GM12878 (cell line): ENCODE results near the gene VSTM2L. TPM values are rescaled to one million over a fixed set of nuclear protein-coding genes. Genes with fewer than 3 reads are reported as not detected.

Experiments
- IKZF2 ChIP-seq, 2 experiments: fragments of 450-650 bp; IDR thresholded peaks; 2 replicates each; pipeline ENCODE4 v1.6.1; 2017; ENCODE audit warnings: mild to moderate bottlenecking in 2 of 2, moderate library complexity in 2 of 2
- SP1 ChIP-seq: IDR thresholded peaks from one replicate; pipeline ENCODE4 v1.6.1; 2011; ENCODE audit warnings: low read depth, low read length
- YY1 ChIP-seq: IDR thresholded peaks from 2 replicates; pipeline ENCODE4 v1.6.1; 2011; ENCODE audit warnings: low read depth, mild to moderate bottlenecking, low read length
- polyA plus RNA-seq, 11 experiments: library from polyadenylated mRNA; depleted of rRNA in 4 of 11; unstranded in 6 of 11; stranded (reverse) in 5 of 11; fragments of >200 nt; fragmentation: Nextera tagmentation in 4 of 11; fragmentation: Illumina TruSeq in 1 of 11; extraction: Ambion mirVana in 4 of 11; extraction: Trizol in 1 of 11; gene quantifications; 1 replicate in 1 of 11; 2 replicates in 10 of 11; pipeline versions ENCODE4 v1.2.1 to v1.2.3, GENCODE V29; 2011 to 2016; ENCODE audit warnings: inconsistent platforms in 2 of 11, missing spikeins in 2 of 11, low read depth in 1 of 11
- total RNA-seq, 4 experiments: library from RNA; depleted of rRNA in 3 of 4; stranded (reverse); fragments of >200 nt in 3 of 4; fragmentation: Illumina TruSeq in 1 of 4; extraction: Trizol in 1 of 4; gene quantifications; 2 replicates each; pipeline versions ENCODE4 v1.2.1 to v1.2.3, GENCODE V29; 2013 to 2021
- TF ChIP-seq, protein P1 (sequence below): fragments of 450-650 bp; formaldehyde crosslinking; IDR thresholded peaks from 2 replicates; pipeline ENCODE4 v1.4.0; 2020; ENCODE audit warnings: mild to moderate bottlenecking, moderate library complexity
- TF ChIP-seq, protein P2 (sequence below): IDR thresholded peaks from 2 replicates; pipeline ENCODE4 v1.6.1; 2011; ENCODE audit warnings: borderline replicate concordance, low read depth, mild to moderate bottlenecking, moderate library complexity, mixed read lengths, low read length; ENCODE audit not compliant: insufficient read depth; ENCODE audit errors: extremely low read length
- TF ChIP-seq, protein P3 (sequence below): IDR thresholded peaks from 2 replicates; pipeline ENCODE4 v1.6.1; 2011; ENCODE audit warnings: low read depth, low read length, improper control_type of control experiment, borderline replicate concordance
- TF ChIP-seq, protein P4 (sequence below): fragments of 450-650 bp; formaldehyde crosslinking; IDR thresholded peaks from 2 replicates; pipeline ENCODE4 v1.5.0; 2022; ENCODE audit warnings: mild to moderate bottlenecking, missing genetic modification characterization

Gene VSTM2L
- total and polyA plus RNA-seq, 10 of the 15 experiments (the other 5 are each of a cell fraction or from before 2014, with no cell fraction given), result 0.05 to 1.5 (median 0.63) TPM; not detected in 2

DNA sequence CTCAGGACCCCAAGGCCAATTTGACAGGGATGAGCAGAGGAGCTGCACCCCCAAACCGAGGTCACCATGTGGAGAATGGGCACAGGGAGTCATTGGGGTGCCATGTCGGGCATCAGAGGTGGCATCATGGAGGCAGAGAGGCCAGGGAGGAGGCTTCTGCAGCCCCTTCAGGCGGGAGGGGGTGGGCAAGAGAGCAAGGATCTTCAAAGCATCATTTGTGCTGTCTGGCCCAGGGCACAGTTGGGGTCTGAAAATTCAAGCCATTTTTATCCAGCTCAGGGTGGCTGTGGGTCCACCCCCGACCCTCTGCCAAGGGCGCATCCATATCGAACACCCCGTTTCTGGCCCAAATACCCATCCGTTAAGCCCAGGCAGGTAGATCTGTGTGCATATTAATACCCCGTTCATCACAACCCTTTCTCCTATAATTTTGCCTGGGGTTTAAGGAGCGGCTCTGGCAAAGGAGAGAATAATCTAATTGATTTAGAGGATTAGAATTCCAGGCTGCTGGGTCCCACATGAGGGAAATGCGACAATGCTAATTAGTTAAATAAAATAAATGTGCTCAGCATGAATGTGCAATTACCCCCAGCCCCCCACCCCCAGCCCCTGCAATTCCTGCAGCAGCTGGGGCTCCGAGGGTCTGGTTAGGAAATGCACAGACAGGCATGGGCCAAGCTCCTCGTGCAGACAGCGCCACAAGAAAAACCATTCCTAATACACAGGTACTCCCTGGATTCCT, 31.9 kb downstream of the VSTM2L start (continued):
- TF ChIP-seq, protein P1, sequence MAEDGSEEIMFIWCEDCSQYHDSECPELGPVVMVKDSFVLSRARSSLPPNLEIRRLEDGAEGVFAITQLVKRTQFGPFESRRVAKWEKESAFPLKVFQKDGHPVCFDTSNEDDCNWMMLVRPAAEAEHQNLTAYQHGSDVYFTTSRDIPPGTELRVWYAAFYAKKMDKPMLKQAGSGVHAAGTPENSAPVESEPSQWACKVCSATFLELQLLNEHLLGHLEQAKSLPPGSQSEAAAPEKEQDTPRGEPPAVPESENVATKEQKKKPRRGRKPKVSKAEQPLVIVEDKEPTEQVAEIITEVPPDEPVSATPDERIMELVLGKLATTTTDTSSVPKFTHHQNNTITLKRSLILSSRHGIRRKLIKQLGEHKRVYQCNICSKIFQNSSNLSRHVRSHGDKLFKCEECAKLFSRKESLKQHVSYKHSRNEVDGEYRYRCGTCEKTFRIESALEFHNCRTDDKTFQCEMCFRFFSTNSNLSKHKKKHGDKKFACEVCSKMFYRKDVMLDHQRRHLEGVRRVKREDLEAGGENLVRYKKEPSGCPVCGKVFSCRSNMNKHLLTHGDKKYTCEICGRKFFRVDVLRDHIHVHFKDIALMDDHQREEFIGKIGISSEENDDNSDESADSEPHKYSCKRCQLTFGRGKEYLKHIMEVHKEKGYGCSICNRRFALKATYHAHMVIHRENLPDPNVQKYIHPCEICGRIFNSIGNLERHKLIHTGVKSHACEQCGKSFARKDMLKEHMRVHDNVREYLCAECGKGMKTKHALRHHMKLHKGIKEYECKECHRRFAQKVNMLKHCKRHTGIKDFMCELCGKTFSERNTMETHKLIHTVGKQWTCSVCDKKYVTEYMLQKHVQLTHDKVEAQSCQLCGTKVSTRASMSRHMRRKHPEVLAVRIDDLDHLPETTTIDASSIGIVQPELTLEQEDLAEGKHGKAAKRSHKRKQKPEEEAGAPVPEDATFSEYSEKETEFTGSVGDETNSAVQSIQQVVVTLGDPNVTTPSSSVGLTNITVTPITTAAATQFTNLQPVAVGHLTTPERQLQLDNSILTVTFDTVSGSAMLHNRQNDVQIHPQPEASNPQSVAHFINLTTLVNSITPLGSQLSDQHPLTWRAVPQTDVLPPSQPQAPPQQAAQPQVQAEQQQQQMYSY (CRISPR knock-in tag), result no peak
- no peak for TF ChIP-seq SP1
- TF ChIP-seq, protein P2, sequence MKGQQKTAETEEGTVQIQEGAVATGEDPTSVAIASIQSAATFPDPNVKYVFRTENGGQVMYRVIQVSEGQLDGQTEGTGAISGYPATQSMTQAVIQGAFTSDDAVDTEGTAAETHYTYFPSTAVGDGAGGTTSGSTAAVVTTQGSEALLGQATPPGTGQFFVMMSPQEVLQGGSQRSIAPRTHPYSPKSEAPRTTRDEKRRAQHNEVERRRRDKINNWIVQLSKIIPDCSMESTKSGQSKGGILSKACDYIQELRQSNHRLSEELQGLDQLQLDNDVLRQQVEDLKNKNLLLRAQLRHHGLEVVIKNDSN, result no peak
- TF ChIP-seq YY1, result no peak
- TF ChIP-seq IKZF2 (IDR thresholded peaks at IDR 0.05), result no peak
- TF ChIP-seq, protein P3, sequence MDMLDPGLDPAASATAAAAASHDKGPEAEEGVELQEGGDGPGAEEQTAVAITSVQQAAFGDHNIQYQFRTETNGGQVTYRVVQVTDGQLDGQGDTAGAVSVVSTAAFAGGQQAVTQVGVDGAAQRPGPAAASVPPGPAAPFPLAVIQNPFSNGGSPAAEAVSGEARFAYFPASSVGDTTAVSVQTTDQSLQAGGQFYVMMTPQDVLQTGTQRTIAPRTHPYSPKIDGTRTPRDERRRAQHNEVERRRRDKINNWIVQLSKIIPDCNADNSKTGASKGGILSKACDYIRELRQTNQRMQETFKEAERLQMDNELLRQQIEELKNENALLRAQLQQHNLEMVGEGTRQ, result no peak
- TF ChIP-seq, protein P4, sequence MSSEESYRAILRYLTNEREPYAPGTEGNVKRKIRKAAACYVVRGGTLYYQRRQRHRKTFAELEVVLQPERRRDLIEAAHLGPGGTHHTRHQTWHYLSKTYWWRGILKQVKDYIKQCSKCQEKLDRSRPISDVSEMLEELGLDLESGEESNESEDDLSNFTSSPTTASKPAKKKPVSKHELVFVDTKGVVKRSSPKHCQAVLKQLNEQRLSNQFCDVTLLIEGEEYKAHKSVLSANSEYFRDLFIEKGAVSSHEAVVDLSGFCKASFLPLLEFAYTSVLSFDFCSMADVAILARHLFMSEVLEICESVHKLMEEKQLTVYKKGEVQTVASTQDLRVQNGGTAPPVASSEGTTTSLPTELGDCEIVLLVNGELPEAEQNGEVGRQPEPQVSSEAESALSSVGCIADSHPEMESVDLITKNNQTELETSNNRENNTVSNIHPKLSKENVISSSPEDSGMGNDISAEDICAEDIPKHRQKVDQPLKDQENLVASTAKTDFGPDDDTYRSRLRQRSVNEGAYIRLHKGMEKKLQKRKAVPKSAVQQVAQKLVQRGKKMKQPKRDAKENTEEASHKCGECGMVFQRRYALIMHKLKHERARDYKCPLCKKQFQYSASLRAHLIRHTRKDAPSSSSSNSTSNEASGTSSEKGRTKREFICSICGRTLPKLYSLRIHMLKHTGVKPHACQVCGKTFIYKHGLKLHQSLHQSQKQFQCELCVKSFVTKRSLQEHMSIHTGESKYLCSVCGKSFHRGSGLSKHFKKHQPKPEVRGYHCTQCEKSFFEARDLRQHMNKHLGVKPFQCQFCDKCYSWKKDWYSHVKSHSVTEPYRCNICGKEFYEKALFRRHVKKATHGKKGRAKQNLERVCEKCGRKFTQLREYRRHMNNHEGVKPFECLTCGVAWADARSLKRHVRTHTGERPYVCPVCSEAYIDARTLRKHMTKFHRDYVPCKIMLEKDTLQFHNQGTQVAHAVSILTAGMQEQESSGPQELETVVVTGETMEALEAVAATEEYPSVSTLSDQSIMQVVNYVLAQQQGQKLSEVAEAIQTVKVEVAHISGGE (CRISPR knock-in tag), result no peak
- TF ChIP-seq, all 136 proteins: peak for 0
